Liver (tissue), 3 donors: Measurements from ENCODE around the gene ARHGEF4.

Experiments used
- GABPA ChIP-seq, 2 donors: IDR thresholded peaks in 1 of 2; conservative IDR thresholded peaks in 1 of 2; 2 replicates each; pipeline ENCODE4 v1.6.1; 2016; ENCODE audit warnings: antibody characterized with exemption in 2 of 2, mild to moderate bottlenecking in 1 of 2, moderate library complexity in 1 of 2
- TAF1 ChIP-seq: conservative IDR thresholded peaks from 2 replicates; pipeline ENCODE4 v1.6.1; 2016; ENCODE audit warnings: antibody characterized with exemption, mild to moderate bottlenecking
- TF ChIP-seq, protein P1 (sequence below): fragments of 150-350 bp; IDR thresholded peaks from 2 replicates; pipeline ENCODE4 v1.5.1; 2017; ENCODE audit warnings: improper control_type of control experiment, low read depth, low read length; ENCODE audit not compliant: missing input control
- donor health status: healthy.
- donor health status: healthy.

DNA sequence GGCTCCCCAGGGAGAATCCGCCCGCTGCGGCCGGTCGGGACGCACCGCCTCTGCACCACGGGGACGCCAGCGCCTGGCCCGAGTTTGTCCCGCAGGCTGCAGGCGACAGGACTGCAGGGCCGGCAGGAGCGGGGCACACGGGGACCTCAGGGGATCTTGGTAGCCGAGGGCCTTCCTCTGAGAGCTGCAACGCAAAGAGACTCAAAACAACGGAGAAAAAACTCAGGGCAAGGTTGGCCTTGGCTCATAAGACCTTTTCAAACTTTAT, 79.7 kb downstream of the ARHGEF4 start:
- TF ChIP-seq, protein P1, sequence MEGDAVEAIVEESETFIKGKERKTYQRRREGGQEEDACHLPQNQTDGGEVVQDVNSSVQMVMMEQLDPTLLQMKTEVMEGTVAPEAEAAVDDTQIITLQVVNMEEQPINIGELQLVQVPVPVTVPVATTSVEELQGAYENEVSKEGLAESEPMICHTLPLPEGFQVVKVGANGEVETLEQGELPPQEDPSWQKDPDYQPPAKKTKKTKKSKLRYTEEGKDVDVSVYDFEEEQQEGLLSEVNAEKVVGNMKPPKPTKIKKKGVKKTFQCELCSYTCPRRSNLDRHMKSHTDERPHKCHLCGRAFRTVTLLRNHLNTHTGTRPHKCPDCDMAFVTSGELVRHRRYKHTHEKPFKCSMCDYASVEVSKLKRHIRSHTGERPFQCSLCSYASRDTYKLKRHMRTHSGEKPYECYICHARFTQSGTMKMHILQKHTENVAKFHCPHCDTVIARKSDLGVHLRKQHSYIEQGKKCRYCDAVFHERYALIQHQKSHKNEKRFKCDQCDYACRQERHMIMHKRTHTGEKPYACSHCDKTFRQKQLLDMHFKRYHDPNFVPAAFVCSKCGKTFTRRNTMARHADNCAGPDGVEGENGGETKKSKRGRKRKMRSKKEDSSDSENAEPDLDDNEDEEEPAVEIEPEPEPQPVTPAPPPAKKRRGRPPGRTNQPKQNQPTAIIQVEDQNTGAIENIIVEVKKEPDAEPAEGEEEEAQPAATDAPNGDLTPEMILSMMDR, result no peak
- TF ChIP-seq TAF1, result no peak
- no peak for TF ChIP-seq GABPA (IDR thresholded peaks at IDR 0.05 in 1 of 2, conservative IDR thresholded peaks at IDR 0.05 in 1 of 2)
